Measurements from ENCODE around the gene MRPL11.

Gene MRPL11

GRCh38 chr11:66438504-66439466, at the start of gene MRPL11:
Gene MRPL11, minus strand, starts transcription at chr11:66438848. Its CDS starts 94 bp downstream, at chr11:66438754.
- DNase-seq, result peak; percentile 88

- no peak for DNase-seq
Measured at GRCh38 chr11:66484806-66485380, 46.2 kb upstream of the MRPL11 start.

- peak; percentile 96 for DNase-seq
Measured at GRCh38 chr11:66480117-66480938, 41.7 kb upstream of the MRPL11 start, which contains the start of gene DPP3. Gene DPP3, plus strand, starts transcription at chr11:66480434. Its CDS starts 1,767 bp downstream, at chr11:66482201.

GRCh38 chr11:66479394-66480116, 40.9 kb upstream of the MRPL11 start:
- DNase-seq, result no peak

GRCh38 chr11:66478729-66479393, 40.2 kb upstream of the MRPL11 start:
- no peak for DNase-seq

- DNase-seq, result no peak
Measured at GRCh38 chr11:66477263-66478201, 38.9 kb upstream of the MRPL11 start.

GRCh38 chr11:66476841-66477251, 38.2 kb upstream of the MRPL11 start:
- no peak for DNase-seq

- no peak for DNase-seq
Measured at GRCh38 chr11:66476173-66476840, 37.7 kb upstream of the MRPL11 start.

- DNase-seq, result no peak
Measured at GRCh38 chr11:66475349-66476172, 36.9 kb upstream of the MRPL11 start.

GRCh38 chr11:66473608-66474515, 35.2 kb upstream of the MRPL11 start:
- DNase-seq, result no peak

GRCh38 chr11:66473167-66473566, 34.5 kb upstream of the MRPL11 start:
- no peak for DNase-seq

GRCh38 chr11:66472054-66472453, 33.4 kb upstream of the MRPL11 start:
- DNase-seq, result no peak

GRCh38 chr11:66471142-66471541, 32.5 kb upstream of the MRPL11 start:
- DNase-seq, result no peak

- no peak for DNase-seq
Measured at GRCh38 chr11:66470015-66470414, 31.4 kb upstream of the MRPL11 start.

- DNase-seq, result no peak
Measured at GRCh38 chr11:66469441-66469840, 30.8 kb upstream of the MRPL11 start.

GRCh38 chr11:66468691-66469090, 30.0 kb upstream of the MRPL11 start:
- no peak for DNase-seq

GRCh38 chr11:66467756-66468155, 29.1 kb upstream of the MRPL11 start:
- no peak for DNase-seq

- DNase-seq, result peak; percentile 64
Measured at GRCh38 chr11:66467034-66467659, 28.5 kb upstream of the MRPL11 start.

Measured in stimulated activated naive CD4-positive, alpha-beta T cell treated with Interleukin-2 at 50 U/mL for 16 hours (primary cell).